ENCODE results near the gene RXRB. TPM values are rescaled to one million over a fixed set of nuclear protein-coding genes. Genes with fewer than 3 reads are reported as not detected.

Gene RXRB
- polyA plus RNA-seq, 12 donors = 33.8 to 70.0 (median 37.7) TPM; not detected in 1

- no peak for DNase-seq
Observed at GRCh38 chr6:33178755-33179475, 21.6 kb downstream of the RXRB start.

DNA sequence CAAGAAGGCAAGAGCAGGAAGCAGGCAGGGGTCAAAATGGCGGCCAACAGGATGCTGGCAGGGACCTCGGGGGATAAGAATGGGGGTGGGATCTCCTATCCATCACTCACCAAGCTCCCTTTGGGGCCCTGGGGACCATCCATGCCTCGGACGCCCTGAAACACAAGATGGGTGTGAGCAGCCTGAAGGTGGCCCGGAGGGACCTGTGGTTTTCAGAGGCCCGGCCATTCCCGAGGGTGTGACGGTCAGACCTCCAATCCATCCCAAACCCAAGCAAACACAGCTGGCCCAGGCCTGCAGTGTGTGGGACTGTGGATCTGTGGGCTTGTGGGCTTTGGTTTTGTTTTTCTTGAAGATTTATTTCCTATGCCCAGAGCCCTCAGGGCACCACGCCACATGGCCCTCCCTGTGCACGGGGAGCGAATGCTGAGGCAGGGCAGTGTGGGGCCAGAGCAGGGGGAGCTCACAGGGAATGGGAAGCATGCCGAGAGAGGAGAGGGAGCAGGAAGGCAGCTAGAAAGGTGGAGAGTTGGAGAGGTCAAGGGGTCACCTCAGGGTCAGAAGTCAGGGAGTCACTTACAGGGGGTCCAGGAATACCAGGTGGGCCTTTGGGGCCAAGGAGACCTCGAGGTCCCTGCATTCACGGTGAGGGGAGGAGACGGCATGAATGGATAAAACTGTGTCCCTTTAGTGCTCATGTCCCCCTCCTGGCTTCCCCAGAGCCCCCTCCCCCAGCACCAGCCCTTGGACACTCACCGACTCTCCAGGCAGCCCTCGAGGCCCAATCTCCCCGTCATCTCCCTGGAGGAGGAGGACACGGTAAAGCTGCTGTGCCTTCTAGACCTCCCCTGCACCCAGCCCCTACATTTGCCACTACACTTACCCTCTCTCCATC, 22.7 kb downstream of the RXRB start:
- DNase-seq = no peak

GRCh38 chr6:33176906-33177305, 23.6 kb downstream of the RXRB start:
- no peak for DNase-seq

DNA sequence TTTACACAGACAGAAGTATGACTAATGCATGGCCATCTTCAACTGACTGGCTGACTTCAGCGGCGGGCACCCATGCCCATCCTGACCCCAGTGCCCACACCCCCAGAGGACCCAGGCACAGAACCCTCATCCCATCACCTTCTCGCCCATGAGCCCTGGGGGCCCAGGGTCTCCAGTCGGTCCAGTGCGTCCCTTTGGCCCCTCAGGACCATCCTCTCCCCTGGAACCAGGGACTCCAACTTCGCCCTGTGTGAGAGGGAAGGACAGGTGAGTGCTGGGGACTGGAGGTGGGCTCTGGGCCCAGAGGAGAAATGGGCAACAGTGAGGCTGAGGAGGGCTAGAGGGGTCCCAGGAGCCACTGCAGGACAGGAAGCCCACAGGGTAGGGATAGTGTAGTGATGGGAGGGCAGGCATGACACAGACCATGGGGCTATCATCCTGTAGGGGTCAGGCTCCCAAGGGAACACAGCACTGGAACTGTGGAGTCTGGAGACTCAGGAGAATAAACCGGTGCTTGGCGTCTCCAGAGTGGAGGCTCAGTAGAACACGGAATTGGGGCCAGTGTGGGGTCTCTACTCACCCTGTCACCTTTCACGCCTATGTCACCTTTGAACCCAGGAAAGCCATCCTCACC, 24.9 kb downstream of the RXRB start:
- no peak for DNase-seq

DNA sequence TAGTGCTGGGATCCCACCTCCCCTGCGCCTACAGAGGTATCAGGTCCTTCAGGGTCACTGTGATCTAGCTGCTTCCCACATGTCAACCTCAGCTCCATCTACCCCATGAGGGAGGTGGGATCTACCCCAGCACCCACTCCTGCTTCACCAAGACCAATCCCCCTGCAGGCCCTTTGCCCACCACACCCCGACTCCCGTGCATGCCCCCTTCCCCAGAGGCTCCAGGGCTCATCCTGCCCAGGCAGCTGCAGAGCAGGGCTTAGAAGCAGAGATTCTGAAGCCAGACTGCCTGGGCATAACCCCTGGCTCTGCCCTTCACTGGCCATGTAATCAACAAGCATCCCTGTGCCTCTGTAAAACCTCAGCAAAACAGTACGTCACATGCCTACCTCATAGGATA, 25.7 kb downstream of the RXRB start:
- no peak for DNase-seq

DNA sequence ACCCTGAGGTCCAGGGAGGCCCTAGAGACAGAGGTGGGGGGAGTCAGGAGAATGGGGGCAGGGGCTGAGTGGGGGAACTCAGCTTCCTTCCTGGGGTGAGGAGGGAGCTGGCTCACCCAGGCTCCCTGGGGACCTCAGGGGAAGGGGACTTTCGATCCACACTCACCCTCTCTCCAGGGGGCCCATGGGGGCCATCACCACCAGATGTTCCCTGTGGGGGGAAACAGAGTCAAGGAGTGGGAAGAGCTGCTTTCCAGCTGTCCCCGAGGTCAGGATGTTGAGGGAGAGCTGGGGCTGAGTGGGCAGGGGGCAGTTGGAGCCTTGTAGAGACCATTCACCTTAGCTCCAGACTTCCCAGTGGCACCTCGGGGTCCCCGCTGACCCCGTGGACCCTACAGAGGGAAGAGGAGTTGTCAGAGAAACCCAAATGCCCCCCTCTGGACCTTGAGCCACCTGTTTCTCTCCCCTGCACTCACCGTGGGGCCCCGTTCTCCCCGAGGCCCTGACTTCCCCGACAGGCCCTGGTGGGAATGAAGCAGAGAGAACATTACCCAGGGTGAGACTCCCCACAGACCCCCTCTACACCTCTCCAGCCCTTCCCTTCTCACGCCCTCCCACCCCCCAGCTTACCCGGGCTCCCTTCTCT, 26.8 kb downstream of the RXRB start:
- no peak for DNase-seq

DNA sequence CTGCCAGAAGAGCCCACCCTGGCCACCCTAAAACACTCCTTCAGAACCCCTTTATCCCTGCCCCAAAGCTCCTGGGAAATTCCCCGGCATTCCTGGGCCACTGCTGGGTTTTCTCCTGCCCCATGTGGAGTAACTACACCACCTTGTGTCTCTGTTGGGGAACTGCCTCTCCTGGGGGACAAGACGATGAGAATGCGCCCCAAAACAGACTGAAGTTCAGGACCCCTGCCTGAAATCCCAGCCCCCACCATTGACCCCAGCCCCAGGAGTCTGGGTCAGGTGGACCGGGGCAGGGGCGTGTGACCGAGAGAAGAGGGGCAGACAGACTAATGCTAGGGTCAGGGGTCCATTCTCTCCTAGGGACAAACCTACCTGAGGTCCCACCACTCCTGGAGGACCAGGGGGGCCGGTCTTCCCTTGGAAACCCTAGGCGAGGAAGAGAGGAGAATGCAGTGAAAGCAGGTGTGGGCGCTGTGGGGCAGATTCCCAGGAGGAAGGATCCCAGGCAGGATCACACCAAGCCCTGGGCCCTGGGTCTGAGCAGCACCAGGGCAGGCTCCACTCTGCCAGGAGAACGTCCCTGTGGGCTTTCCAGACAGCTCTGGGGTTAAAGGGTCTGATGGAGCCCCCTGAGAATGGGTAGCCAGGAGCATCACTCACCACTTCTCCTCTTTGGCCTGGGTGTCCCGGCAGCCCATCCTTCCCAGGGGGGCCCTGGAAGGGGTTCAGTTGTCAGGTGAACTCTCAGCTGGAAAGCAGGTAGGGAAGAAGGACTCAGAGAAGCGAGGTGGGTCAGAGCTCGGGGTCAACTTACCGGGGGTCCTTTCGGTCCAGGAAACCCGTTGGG, 27.6 kb downstream of the RXRB start:
- no peak for DNase-seq

- DNase-seq = no peak
Observed at GRCh38 chr6:33171880-33172687, 28.4 kb downstream of the RXRB start.

- no peak for DNase-seq
Observed at GRCh38 chr6:33171016-33171879, 29.2 kb downstream of the RXRB start.

GRCh38 chr6:33170176-33171015, 30.1 kb downstream of the RXRB start:
- no peak for DNase-seq

DNA sequence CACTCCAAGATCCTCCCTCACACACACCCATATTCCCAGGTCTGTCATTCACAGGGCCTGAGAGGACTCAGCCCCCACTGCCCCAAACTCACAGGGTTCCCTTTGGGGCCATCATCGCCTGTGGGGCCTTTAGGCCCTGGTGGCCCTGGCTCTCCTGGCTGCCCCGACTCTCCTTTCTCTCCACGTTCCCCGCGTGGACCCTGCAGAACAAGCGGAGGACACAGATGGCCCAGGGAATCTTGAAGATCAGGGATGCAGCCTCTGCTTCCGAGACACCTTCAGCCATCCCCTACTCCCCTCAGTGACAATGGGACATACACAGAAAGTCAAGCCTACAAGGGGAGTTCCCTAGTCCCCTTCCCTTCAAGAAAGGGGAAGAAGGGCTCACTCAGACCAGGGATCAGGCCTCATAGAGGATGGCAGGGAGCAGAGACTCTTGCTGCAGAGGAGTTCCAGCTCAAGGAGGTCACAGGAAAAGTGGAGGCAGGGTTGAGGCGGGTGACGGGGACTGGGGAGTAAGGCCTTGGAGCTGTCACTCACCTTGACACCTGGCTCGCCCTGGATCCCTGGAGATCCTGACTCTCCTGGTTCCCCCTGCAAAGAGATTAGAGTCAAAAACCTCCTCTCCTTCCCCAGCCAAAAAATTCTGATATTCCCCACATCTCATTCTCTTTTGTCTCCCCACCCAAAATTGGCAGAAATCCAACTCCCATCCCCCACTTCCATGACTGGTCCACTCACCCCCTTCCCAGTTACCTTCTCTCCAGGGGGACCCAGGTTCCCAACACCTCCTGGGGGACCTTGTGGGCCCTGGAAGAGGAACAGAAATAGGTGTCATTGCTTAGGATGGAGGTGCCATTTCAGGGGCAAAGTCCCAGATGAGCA, 30.9 kb downstream of the RXRB start:
- DNase-seq = no peak

DNA sequence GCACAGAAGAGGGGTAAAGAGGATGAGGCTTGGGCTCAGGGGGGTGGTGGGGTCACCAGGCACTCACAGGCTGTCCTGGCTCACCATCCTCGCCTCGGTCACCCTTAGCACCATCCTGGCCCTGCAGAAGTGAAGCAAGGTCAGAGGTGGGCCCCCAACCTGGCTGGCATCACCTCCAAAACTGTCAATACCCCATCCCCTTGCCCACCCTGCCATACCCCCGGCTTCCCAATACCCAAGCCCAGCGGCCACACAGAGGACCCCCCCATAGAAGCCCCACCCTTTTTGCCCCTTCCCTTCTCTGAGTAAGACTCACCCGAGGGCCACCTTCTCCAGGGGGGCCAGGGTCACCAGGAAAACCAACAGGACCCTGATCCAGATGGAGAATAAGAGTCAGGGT, 31.8 kb downstream of the RXRB start:
- DNase-seq = no peak

DNA sequence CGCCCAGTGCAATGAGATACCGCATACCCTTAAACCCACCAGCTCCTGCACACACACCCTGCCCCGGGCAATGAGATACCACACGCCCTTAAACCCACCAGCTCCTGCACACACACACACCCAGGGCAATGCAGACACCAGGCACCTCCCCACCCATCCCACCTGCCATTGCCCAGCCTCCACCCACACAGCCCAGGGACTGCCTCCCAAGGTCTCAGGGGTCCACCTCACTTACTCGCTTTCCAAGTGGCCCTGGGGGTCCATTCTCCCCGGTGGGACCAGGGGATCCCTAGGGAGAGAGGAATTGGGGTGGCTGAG, 32.2 kb downstream of the RXRB start:
- DNase-seq = no peak

DNA sequence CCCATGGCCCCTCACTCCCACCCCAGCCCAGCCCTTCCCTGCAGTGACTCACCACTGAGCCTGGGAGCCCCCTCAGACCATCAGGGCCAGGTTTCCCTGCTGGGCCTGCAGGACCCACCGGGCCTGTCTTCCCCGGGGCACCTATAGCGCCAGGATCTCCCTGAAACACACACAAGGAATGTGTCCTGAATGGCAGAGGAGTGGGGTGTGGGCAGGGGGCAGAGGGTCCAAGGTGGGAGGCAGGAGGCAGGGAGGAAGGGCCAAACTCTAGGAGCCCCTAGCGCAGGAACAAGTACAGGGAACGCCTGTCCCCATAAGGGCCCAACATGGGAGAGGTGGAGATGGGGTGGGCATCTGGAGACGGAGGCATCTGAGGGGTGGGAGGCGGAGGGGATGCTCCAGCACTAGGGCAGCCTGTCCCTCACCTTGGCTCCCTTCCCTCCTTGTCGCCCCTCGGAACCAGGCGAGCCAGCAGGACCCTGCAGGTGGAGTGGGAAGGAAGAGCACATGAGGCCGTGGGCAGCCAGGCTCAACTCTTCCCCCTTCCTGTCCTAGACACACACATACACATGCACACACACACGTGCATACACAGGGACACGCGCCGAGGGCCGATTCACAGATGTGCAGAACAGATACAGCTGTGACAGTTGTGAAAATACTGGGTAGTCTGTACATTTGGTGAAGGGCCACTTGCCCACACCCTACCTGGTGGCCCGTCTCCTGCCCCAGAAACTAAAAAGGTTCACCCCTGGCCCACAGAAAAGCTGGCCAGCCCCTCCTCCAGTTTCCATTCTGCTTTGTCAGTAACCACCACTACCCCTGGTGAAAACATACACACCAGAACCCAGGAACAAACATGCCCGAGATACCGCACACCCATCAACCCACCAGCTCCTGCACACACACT, 32.8 kb downstream of the RXRB start:
- DNase-seq = no peak

DNA sequence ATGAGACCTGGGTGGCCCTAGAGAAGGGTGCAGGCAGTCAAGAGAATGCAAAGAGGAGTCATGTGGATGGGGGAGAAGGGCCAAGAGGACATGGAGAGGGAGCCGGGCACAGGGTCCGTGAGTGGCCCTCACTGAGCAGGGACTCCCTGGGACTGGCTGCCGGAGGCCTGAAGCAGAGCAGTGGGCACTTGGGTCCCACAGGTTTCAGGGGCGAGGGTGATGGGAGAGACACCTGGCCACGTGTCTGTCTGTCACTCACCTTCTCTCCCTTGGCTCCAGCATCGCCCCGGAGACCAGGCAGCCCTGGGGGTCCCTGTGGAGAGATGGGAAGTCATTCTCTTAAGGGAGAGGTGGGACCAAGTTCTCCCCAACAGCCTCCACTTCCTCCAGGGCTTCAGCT, 33.7 kb downstream of the RXRB start:
- no peak for DNase-seq

- DNase-seq = no peak
Observed at GRCh38 chr6:33166363-33166762, 34.1 kb downstream of the RXRB start.
